CD14-positive monocyte (primary cell): ENCODE measurements around the gene MCMBP. TPM values are rescaled to one million over a fixed set of nuclear protein-coding genes. Genes with fewer than 3 reads are reported as not detected.

Experiments used
- DNase-seq, 3 donors: peaks; one replicate each; pipeline ENCODE4 v3.0.0-alpha.2; 2011 to 2022
- H2AFZ ChIP-seq: 2 replicates; pipeline ENCODE4 v1.6.0; 2012; ENCODE audit warnings: mild to moderate bottlenecking, low read depth, low read length, inconsistent platforms; ENCODE audit not compliant: insufficient read depth, poor library complexity, severe bottlenecking
- H3K27ac ChIP-seq, 2 donors: 1 replicate in 1 of 2; 2 replicates in 1 of 2; pipeline ENCODE4 v1.5.1; 2012 to 2013; ENCODE audit warnings: low read length in 2 of 2, control low read depth in 1 of 2, inconsistent platforms in 1 of 2, low read depth in 1 of 2, mild to moderate bottlenecking in 1 of 2
- H3K27me3 ChIP-seq, 2 donors: one replicate each; pipeline versions ENCODE4 v1.6.0 to v1.6.1; 2011 to 2013; ENCODE audit warnings: low read length in 2 of 2; ENCODE audit not compliant: control insufficient read depth in 2 of 2, insufficient read depth in 2 of 2
- H3K36me3 ChIP-seq, 2 donors: replicated peaks in 1 of 2; 1 replicate in 1 of 2; 2 replicates in 1 of 2; pipeline versions ENCODE4 v1.5.1 to v1.6.1; 2012 to 2013; ENCODE audit warnings: low read length in 2 of 2, control low read depth in 1 of 2, inconsistent platforms in 1 of 2, mild to moderate bottlenecking in 1 of 2; ENCODE audit not compliant: insufficient read depth in 2 of 2, control insufficient read depth in 1 of 2
- H3K4me1 ChIP-seq, 2 donors: 1 replicate in 1 of 2; 2 replicates in 1 of 2; pipeline versions ENCODE4 v1.5.1 to v1.6.1; 2012 to 2013; ENCODE audit warnings: low read length in 2 of 2, control low read depth in 1 of 2, inconsistent platforms in 1 of 2, mild to moderate bottlenecking in 1 of 2, moderate library complexity in 1 of 2; ENCODE audit not compliant: insufficient read depth in 2 of 2, control insufficient read depth in 1 of 2
- H3K4me2 ChIP-seq: replicated peaks from 2 replicates; pipeline ENCODE3; 2012; ENCODE audit warnings: low read length, moderate library complexity, mild to moderate bottlenecking; ENCODE audit not compliant: poor library complexity, severe bottlenecking; ENCODE audit errors: extremely low read depth
- H3K4me3 ChIP-seq, 3 experiments: fragments of 200-600 bp in 1 of 3; sonication (generic) in 1 of 3; replicated peaks in 1 of 3; 1 replicate in 2 of 3; 2 replicates in 1 of 3; pipeline ENCODE4 v1.5.1; 2011 to 2013; ENCODE audit warnings: low read length in 3 of 3, mild to moderate bottlenecking in 3 of 3, control low read depth in 2 of 3, low read depth in 2 of 3, inconsistent platforms in 1 of 3, moderate library complexity in 1 of 3
- H3K79me2 ChIP-seq: 2 replicates; pipeline ENCODE4 v1.6.0; 2012; ENCODE audit warnings: mild to moderate bottlenecking, control low read depth, inconsistent platforms, low read length, moderate library complexity; ENCODE audit not compliant: insufficient read depth
- H3K9ac ChIP-seq: 2 replicates; pipeline ENCODE4 v1.6.0; 2017; ENCODE audit warnings: low read length, mild to moderate bottlenecking; ENCODE audit not compliant: insufficient read depth, poor library complexity, severe bottlenecking
- H3K9me3 ChIP-seq, 2 donors: replicated peaks in 1 of 2; 1 replicate in 1 of 2; 2 replicates in 1 of 2; pipeline versions ENCODE4 v1.5.1 to v1.6.1; 2012 to 2013; ENCODE audit warnings: low read length in 2 of 2, control low read depth in 1 of 2; ENCODE audit not compliant: control insufficient read depth in 1 of 2, insufficient read depth in 1 of 2
- H4K20me1 ChIP-seq: 2 replicates; pipeline ENCODE4 v1.6.0; 2012; ENCODE audit warnings: mild to moderate bottlenecking, low read length, control low read depth, moderate library complexity; ENCODE audit not compliant: insufficient read depth
- H3K27ac Mint-ChIP-seq, 7 donors: one replicate each; pipeline ENCODE4 v1.8.0; 2020; ENCODE audit warnings: mild to moderate bottlenecking in 7 of 7, mixed read lengths in 7 of 7, moderate library complexity in 6 of 7, inconsistent platforms in 2 of 7
- H3K27me3 Mint-ChIP-seq, 3 donors: one replicate each; pipeline ENCODE4 v1.8.0; 2021 to 2022; ENCODE audit warnings: low read depth in 3 of 3, mild to moderate bottlenecking in 3 of 3, mixed read lengths in 3 of 3, moderate library complexity in 3 of 3, inconsistent platforms in 1 of 3
- H3K36me3 Mint-ChIP-seq, 2 donors: one replicate each; pipeline ENCODE4 v1.8.0; 2020; ENCODE audit warnings: mixed read lengths in 2 of 2, inconsistent platforms in 1 of 2, mild to moderate bottlenecking in 1 of 2
- H3K4me1 Mint-ChIP-seq: one replicate; pipeline ENCODE4 v1.8.0; 2020; ENCODE audit warnings: mild to moderate bottlenecking, mixed read lengths
- H3K4me3 Mint-ChIP-seq, 2 donors: one replicate each; pipeline ENCODE4 v1.8.0; 2020; ENCODE audit warnings: mild to moderate bottlenecking in 2 of 2, mixed read lengths in 2 of 2, moderate library complexity in 1 of 2
- H3K9me3 Mint-ChIP-seq, 7 donors: one replicate each; pipeline ENCODE4 v1.8.0; 2020 to 2022; ENCODE audit warnings: mixed read lengths in 7 of 7, mild to moderate bottlenecking in 6 of 7, moderate library complexity in 6 of 7, inconsistent platforms in 2 of 7
- WGBS: methylation state at CpG from one replicate; pipeline ENCODE4 v1.1.5; 2013; ENCODE audit warnings: missing lambda C conversion rate; ENCODE audit not compliant: insufficient coverage; 5-methylcytosine and 5-hydroxymethylcytosine counted together
- intact Hi-C, 2 donors: fragments of 100-400 bp; cut with micrococcal nuclease; formaldehyde crosslinking; loops; one replicate each; pipeline versions ENCODE4 v1.15.0 to v1.15.1; 2023
- polyA plus RNA-seq, 3 donors: library from polyadenylated mRNA; depleted of rRNA in 1 of 3; unstranded in 2 of 3; stranded (reverse) in 1 of 3; fragments of 300-500 nt in 2 of 3; fragments of >200 nt in 1 of 3; fragmentation: Illumina TruSeq in 2 of 3; gene quantifications; 1 replicate in 2 of 3; 2 replicates in 1 of 3; pipeline ENCODE4 v1.2.3, GENCODE V29; 2012 to 2021
- TF ChIP-seq, protein P1 (sequence below): fragments of 200-600 bp; IDR thresholded peaks from one replicate; pipeline ENCODE4 v1.8.0; 2022; ENCODE audit warnings: antibody characterized with exemption, mild to moderate bottlenecking

The MCMBP gene
- polyA plus RNA-seq, 3 donors = 40.3 to 96.7 (median 75.3) TPM

GRCh38 chr10:119827430-119827829 is 45.2 kb downstream of the MCMBP start:
- no peak overlapping the region for H3K9ac ChIP-seq
- no peak overlapping the region for H3K4me3 ChIP-seq
- no peak for DNase-seq
- 100% methylated on average over 3 of the region's 4 CpGs for WGBS
- peaks cover 51 to 86% of the 10 kb centered on the region in 2 donors for H3K36me3 ChIP-seq
- H2AFZ ChIP-seq = no peak overlapping the region
- H3K4me1 Mint-ChIP-seq = no peaks in the 10 kb centered on the region
- H3K27me3 ChIP-seq = no peaks in the 10 kb centered on the region
- TF ChIP-seq, protein P1, sequence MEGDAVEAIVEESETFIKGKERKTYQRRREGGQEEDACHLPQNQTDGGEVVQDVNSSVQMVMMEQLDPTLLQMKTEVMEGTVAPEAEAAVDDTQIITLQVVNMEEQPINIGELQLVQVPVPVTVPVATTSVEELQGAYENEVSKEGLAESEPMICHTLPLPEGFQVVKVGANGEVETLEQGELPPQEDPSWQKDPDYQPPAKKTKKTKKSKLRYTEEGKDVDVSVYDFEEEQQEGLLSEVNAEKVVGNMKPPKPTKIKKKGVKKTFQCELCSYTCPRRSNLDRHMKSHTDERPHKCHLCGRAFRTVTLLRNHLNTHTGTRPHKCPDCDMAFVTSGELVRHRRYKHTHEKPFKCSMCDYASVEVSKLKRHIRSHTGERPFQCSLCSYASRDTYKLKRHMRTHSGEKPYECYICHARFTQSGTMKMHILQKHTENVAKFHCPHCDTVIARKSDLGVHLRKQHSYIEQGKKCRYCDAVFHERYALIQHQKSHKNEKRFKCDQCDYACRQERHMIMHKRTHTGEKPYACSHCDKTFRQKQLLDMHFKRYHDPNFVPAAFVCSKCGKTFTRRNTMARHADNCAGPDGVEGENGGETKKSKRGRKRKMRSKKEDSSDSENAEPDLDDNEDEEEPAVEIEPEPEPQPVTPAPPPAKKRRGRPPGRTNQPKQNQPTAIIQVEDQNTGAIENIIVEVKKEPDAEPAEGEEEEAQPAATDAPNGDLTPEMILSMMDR = no peak
- H3K9me3 Mint-ChIP-seq = no peaks in the 10 kb centered on the region
- H4K20me1 ChIP-seq = peaks cover 7% of the 10 kb centered on the region
- H3K27ac ChIP-seq = no peak overlapping the region
- H3K9me3 ChIP-seq = no peaks in the 10 kb centered on the region
- H3K27ac Mint-ChIP-seq = no peak overlapping the region
- no peak overlapping the region for H3K4me3 Mint-ChIP-seq
- H3K27me3 Mint-ChIP-seq = no peaks in the 10 kb centered on the region
- intact Hi-C loops = no loop called here
- H3K36me3 Mint-ChIP-seq = peaks cover 70 to 75% of the 10 kb centered on the region in 2 donors
- H3K79me2 ChIP-seq = no peaks in the 10 kb centered on the region
- no peak overlapping the region for H3K4me2 ChIP-seq
- no peaks in the 10 kb centered on the region for H3K4me1 ChIP-seq

DNA sequence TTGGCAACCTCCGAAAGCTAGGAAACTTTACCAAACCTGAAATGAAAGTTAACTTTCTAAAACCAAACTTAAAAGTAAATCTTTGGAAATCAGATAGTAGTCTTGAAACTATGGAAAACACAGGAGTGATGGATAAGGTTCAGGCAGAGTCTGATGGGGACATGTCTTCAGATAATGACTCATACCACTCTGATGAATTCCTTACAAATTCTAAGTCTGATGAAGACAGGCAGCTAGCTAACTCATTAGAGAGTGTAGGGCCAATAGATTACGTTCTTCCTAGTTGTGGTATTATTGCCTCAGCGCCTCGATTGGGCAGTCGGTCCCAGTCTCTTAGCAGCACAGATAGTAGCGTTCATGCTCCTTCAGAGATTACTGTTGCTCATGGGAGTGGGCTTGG is 45.9 kb downstream of the MCMBP start:
- Mint-ChIP-seq H3K36me3 (peaks cover 63 to 68% of the 10 kb centered on the region in 2 donors), H3K27me3 (peaks cover 0 to 1% (median 0%) of the 10 kb centered on the region in 3 donors), H3K4me3 (no peak overlapping the region), H3K4me1 (no peaks in the 10 kb centered on the region), H3K27ac (peak overlapping the region in 2 of 7 donors; percentile 28 to 77), H3K9me3 (no peaks in the 10 kb centered on the region)
- H4K20me1 ChIP-seq = peaks cover 3% of the 10 kb centered on the region
- no peak overlapping the region for H3K4me2 ChIP-seq
- TF ChIP-seq, protein P1 = no peak
- no peaks in the 10 kb centered on the region for H3K27me3 ChIP-seq
- no peak overlapping the region for H2AFZ ChIP-seq
- H3K4me3 ChIP-seq = no peak overlapping the region
- no peak overlapping the region for H3K27ac ChIP-seq
- no peaks in the 10 kb centered on the region for H3K4me1 ChIP-seq
- H3K36me3 ChIP-seq = peaks cover 45 to 81% of the 10 kb centered on the region in 2 donors
- H3K9ac ChIP-seq = no peak overlapping the region
- no peak for DNase-seq
- intact Hi-C loops = no loop called here
- no peaks in the 10 kb centered on the region for H3K79me2 ChIP-seq
- H3K9me3 ChIP-seq = no peaks in the 10 kb centered on the region
- 94% methylated on average over 5 of the region's 6 CpGs for WGBS
